Measurements from ENCODE around the gene KL.

The KL gene

GRCh38 chr13:33016414-33017322 lies at the start of gene KL:
TSS of gene KL (plus strand) at chr13:33016423. CDS start at chr13:33016441, 18 bp downstream.
- peak within 1 kb of the TSS; percentile 81 for H3K4me3 Mint-ChIP-seq
- intact Hi-C loops (cut with micrococcal nuclease), result no loop called here
- H3K9me3 Mint-ChIP-seq, result no peaks in the 10 kb centered on the region
- peak within 1 kb of the TSS; percentile 64 for H3K27ac Mint-ChIP-seq
- H3K4me1 Mint-ChIP-seq (ENCODE audit: low read depth), result peaks cover 22% of the 10 kb centered on the region
- H3K36me3 Mint-ChIP-seq (ENCODE audit: low read depth), result no peaks in the 10 kb centered on the region
- H3K27me3 Mint-ChIP-seq, result peaks cover 76% of the 10 kb centered on the region

- intact Hi-C loops (cut with micrococcal nuclease), result no loop called here
- no peak overlapping the region for H3K4me3 Mint-ChIP-seq
- H3K36me3 Mint-ChIP-seq (ENCODE audit: low read depth), result no peaks in the 10 kb centered on the region
- H3K27me3 Mint-ChIP-seq, result no peaks in the 10 kb centered on the region
- H3K9me3 Mint-ChIP-seq, result no peaks in the 10 kb centered on the region
- H3K27ac Mint-ChIP-seq, result no peak overlapping the region
- H3K4me1 Mint-ChIP-seq (ENCODE audit: low read depth), result no peaks in the 10 kb centered on the region
These were observed 48.5 kb upstream of the KL start for GRCh38 chr13:32967584-32968182.

- Mint-ChIP-seq H3K36me3 (ENCODE audit: low read depth) (no peaks in the 10 kb centered on the region), H3K27ac (no peak overlapping the region), H3K4me3 (no peak overlapping the region)
These were observed 47.9 kb upstream of the KL start for GRCh38 chr13:32968316-32968715.

GRCh38 chr13:32968793-32969192 lies 47.4 kb upstream of the KL start:
- Mint-ChIP-seq H3K4me3 (no peak overlapping the region), H3K36me3 (ENCODE audit: low read depth) (no peaks in the 10 kb centered on the region), H3K4me1 (ENCODE audit: low read depth) (no peaks in the 10 kb centered on the region), H3K9me3 (no peaks in the 10 kb centered on the region), H3K27me3 (no peaks in the 10 kb centered on the region), H3K27ac (no peak overlapping the region)
- intact Hi-C loops (cut with micrococcal nuclease), result no loop called here

More at GRCh38 chr13:32968316-32968715, 47.9 kb upstream of the KL start:
- no peaks in the 10 kb centered on the region for H3K4me1 Mint-ChIP-seq (ENCODE audit: low read depth)
- H3K27me3 Mint-ChIP-seq, result no peaks in the 10 kb centered on the region
- no peaks in the 10 kb centered on the region for H3K9me3 Mint-ChIP-seq
- intact Hi-C loops (cut with micrococcal nuclease), result no loop called here

GRCh38 chr13:32969516-32969941 lies 46.7 kb upstream of the KL start:
- no peaks in the 10 kb centered on the region for H3K36me3 Mint-ChIP-seq (ENCODE audit: low read depth)

GRCh38 chr13:32976056-32976805 lies 40.0 kb upstream of the KL start:
- intact Hi-C loops (cut with micrococcal nuclease), result no loop called here
- no peak overlapping the region for H3K4me3 Mint-ChIP-seq
- no peaks in the 10 kb centered on the region for H3K36me3 Mint-ChIP-seq (ENCODE audit: low read depth)
- no peak overlapping the region for H3K27ac Mint-ChIP-seq
- no peaks in the 10 kb centered on the region for H3K4me1 Mint-ChIP-seq (ENCODE audit: low read depth)
- no peaks in the 10 kb centered on the region for H3K9me3 Mint-ChIP-seq
- no peaks in the 10 kb centered on the region for H3K27me3 Mint-ChIP-seq

More at GRCh38 chr13:32969516-32969941, 46.7 kb upstream of the KL start:
- H3K9me3 Mint-ChIP-seq, result no peaks in the 10 kb centered on the region
- no peak overlapping the region for H3K27ac Mint-ChIP-seq
- H3K4me3 Mint-ChIP-seq, result no peak overlapping the region
- H3K4me1 Mint-ChIP-seq (ENCODE audit: low read depth), result no peaks in the 10 kb centered on the region
- H3K27me3 Mint-ChIP-seq, result no peaks in the 10 kb centered on the region
- intact Hi-C loops (cut with micrococcal nuclease), result no loop called here

GRCh38 chr13:32976912-32977311 lies 39.3 kb upstream of the KL start:
- Mint-ChIP-seq H3K36me3 (ENCODE audit: low read depth) (no peaks in the 10 kb centered on the region), H3K27ac (no peak overlapping the region), H3K4me3 (no peak overlapping the region), H3K9me3 (no peaks in the 10 kb centered on the region), H3K27me3 (no peaks in the 10 kb centered on the region), H3K4me1 (ENCODE audit: low read depth) (no peaks in the 10 kb centered on the region)
- intact Hi-C loops (cut with micrococcal nuclease), result no loop called here

GRCh38 chr13:32977321-32977720 lies 38.9 kb upstream of the KL start:
- H3K36me3 Mint-ChIP-seq (ENCODE audit: low read depth), result no peaks in the 10 kb centered on the region
- no peaks in the 10 kb centered on the region for H3K4me1 Mint-ChIP-seq (ENCODE audit: low read depth)
- intact Hi-C loops (cut with micrococcal nuclease), result no loop called here

GRCh38 chr13:32978278-32978677 lies 37.9 kb upstream of the KL start:
- no peaks in the 10 kb centered on the region for H3K9me3 Mint-ChIP-seq
- no peaks in the 10 kb centered on the region for H3K36me3 Mint-ChIP-seq (ENCODE audit: low read depth)
- intact Hi-C loops (cut with micrococcal nuclease), result no loop called here
- no peaks in the 10 kb centered on the region for H3K4me1 Mint-ChIP-seq (ENCODE audit: low read depth)
- H3K4me3 Mint-ChIP-seq, result no peak overlapping the region
- H3K27ac Mint-ChIP-seq, result no peak overlapping the region
- no peaks in the 10 kb centered on the region for H3K27me3 Mint-ChIP-seq

More at GRCh38 chr13:32977321-32977720, 38.9 kb upstream of the KL start:
- H3K27ac Mint-ChIP-seq, result no peak overlapping the region
- no peaks in the 10 kb centered on the region for H3K9me3 Mint-ChIP-seq
- H3K4me3 Mint-ChIP-seq, result no peak overlapping the region
- no peaks in the 10 kb centered on the region for H3K27me3 Mint-ChIP-seq

- Mint-ChIP-seq H3K36me3 (ENCODE audit: low read depth) (no peaks in the 10 kb centered on the region), H3K9me3 (no peaks in the 10 kb centered on the region), H3K4me1 (ENCODE audit: low read depth) (no peaks in the 10 kb centered on the region), H3K27ac (no peak overlapping the region), H3K4me3 (no peak overlapping the region), H3K27me3 (no peaks in the 10 kb centered on the region)
- intact Hi-C loops (cut with micrococcal nuclease), result no loop called here
These were observed 33.2 kb upstream of the KL start for GRCh38 chr13:32983058-32983457.

- Mint-ChIP-seq H3K27me3 (no peaks in the 10 kb centered on the region), H3K9me3 (no peaks in the 10 kb centered on the region), H3K36me3 (ENCODE audit: low read depth) (no peaks in the 10 kb centered on the region), H3K4me1 (ENCODE audit: low read depth) (peaks cover 11% of the 10 kb centered on the region), H3K4me3 (no peak overlapping the region), H3K27ac (no peak overlapping the region)
- intact Hi-C loops (cut with micrococcal nuclease), result no loop called here
These were observed 31.2 kb upstream of the KL start for GRCh38 chr13:32984857-32985626.

- H3K4me1 Mint-ChIP-seq (ENCODE audit: low read depth), result peaks cover 11% of the 10 kb centered on the region
- intact Hi-C loops (cut with micrococcal nuclease), result no loop called here
- no peak overlapping the region for H3K27ac Mint-ChIP-seq
- no peaks in the 10 kb centered on the region for H3K27me3 Mint-ChIP-seq
- H3K4me3 Mint-ChIP-seq, result no peak overlapping the region
- no peaks in the 10 kb centered on the region for H3K36me3 Mint-ChIP-seq (ENCODE audit: low read depth)
- H3K9me3 Mint-ChIP-seq, result no peaks in the 10 kb centered on the region
These were observed 29.7 kb upstream of the KL start for GRCh38 chr13:32986552-32986951.

- Mint-ChIP-seq H3K4me3 (no peak overlapping the region), H3K36me3 (ENCODE audit: low read depth) (no peaks in the 10 kb centered on the region), H3K9me3 (no peaks in the 10 kb centered on the region), H3K27ac (no peak overlapping the region), H3K4me1 (ENCODE audit: low read depth) (peaks cover 11% of the 10 kb centered on the region), H3K27me3 (no peaks in the 10 kb centered on the region)
- intact Hi-C loops (cut with micrococcal nuclease), result no loop called here
These were observed 28.8 kb upstream of the KL start for GRCh38 chr13:32987462-32987861.

Data from dendritic cell treated with granulocyte-macrophage colony-stimulating factor and Interleukin-4, amounts not matched to agents 40 ng/mL and 50 ng/mL, for 4 days (primary cell).